ENCODE measurements around the gene CACNA1D.

DNA sequence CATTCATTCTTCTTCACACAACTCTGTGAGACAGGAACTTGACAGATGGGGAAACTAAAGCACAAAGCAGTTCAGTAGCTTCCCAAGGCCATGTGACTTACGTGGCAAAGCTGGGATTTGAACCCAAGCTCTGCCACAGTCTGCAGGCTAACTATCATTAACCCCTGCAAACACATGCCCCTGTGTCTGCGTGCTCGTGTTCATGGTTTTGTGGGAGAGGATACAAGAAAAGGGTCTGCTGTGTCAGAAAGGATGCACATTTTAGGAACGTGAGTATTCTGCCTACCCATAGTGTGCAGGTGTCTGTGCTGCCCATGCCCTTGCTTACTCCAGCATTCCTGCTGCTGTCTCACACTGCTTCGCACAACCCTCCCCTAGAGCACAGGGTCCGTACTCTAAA is 214.8 kb downstream of the CACNA1D start:
- TF ChIP-seq, protein P1, sequence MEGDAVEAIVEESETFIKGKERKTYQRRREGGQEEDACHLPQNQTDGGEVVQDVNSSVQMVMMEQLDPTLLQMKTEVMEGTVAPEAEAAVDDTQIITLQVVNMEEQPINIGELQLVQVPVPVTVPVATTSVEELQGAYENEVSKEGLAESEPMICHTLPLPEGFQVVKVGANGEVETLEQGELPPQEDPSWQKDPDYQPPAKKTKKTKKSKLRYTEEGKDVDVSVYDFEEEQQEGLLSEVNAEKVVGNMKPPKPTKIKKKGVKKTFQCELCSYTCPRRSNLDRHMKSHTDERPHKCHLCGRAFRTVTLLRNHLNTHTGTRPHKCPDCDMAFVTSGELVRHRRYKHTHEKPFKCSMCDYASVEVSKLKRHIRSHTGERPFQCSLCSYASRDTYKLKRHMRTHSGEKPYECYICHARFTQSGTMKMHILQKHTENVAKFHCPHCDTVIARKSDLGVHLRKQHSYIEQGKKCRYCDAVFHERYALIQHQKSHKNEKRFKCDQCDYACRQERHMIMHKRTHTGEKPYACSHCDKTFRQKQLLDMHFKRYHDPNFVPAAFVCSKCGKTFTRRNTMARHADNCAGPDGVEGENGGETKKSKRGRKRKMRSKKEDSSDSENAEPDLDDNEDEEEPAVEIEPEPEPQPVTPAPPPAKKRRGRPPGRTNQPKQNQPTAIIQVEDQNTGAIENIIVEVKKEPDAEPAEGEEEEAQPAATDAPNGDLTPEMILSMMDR (IDR thresholded peaks at IDR 0.05), result no peak
- no peak for TF ChIP-seq POLR2A (IDR thresholded peaks at IDR 0.05)
